Adrenal gland (tissue), 12 donors: ENCODE measurements around the gene GLIPR1L1. TPM values are rescaled to one million over a fixed set of nuclear protein-coding genes. Genes with fewer than 3 reads are reported as not detected.

Experiments
- DNase-seq, 7 donors: peaks; one replicate each; pipeline ENCODE4 v3.0.0-alpha.2; 2019 to 2020
- H3K27ac ChIP-seq, 5 donors: fragments of 200-600 bp; sonication (generic) in 4 of 5; 1 replicate in 3 of 5; 2 replicates in 2 of 5; pipeline versions ENCODE4 v1.5.1 to v1.8.0; 2016 to 2020; ENCODE audit warnings: mild to moderate bottlenecking in 1 of 5
- H3K27me3 ChIP-seq: fragments of 200-600 bp; 2 replicates; pipeline ENCODE4 v1.8.0; 2021
- H3K36me3 ChIP-seq, 2 donors: fragments of 200-600 bp; replicated peaks in 1 of 2; 1 replicate in 1 of 2; 2 replicates in 1 of 2; pipeline versions ENCODE4 v1.5.1 to v1.8.0; 2018 to 2022
- H3K4me1 ChIP-seq, 2 donors: fragments of 200-600 bp; replicated peaks in 1 of 2; 1 replicate in 1 of 2; 2 replicates in 1 of 2; pipeline versions ENCODE4 v1.5.1 to v1.8.0; 2018 to 2021
- H3K4me3 ChIP-seq, 4 donors: fragments of 200-600 bp; sonication (generic) in 3 of 4; one replicate each; pipeline ENCODE4 v1.5.1; 2016 to 2018
- H3K9me3 ChIP-seq, 3 donors: fragments of 200-600 bp; sonication (generic) in 1 of 3; replicated peaks in 1 of 3; 1 replicate in 2 of 3; 2 replicates in 1 of 3; pipeline versions ENCODE4 v1.5.1 to v1.8.0; 2016 to 2021
- POLR2A ChIP-seq, 2 donors: fragments of 450-650 bp; IDR thresholded peaks; one replicate each; pipeline ENCODE4 v1.6.1; 2017; ENCODE audit warnings: antibody characterized with exemption in 2 of 2, mild to moderate bottlenecking in 2 of 2, moderate library complexity in 1 of 2
- WGBS, 4 donors: extraction: QIAGEN DNeasy Blood & Tissue Kit in 2 of 4; methylation state at CpG; one replicate each; pipeline versions ENCODE4 v1.1.5 to v1.1.7; 2013 to 2017; 5-methylcytosine and 5-hydroxymethylcytosine counted together
- intact Hi-C, 2 donors: fragments of 100-400 bp; cut with DNase I; formaldehyde crosslinking; loops; one replicate each; pipeline versions ENCODE4 v1.14.1 to v1.15.0; 2022 to 2023
- polyA plus RNA-seq, 3 donors: library from polyadenylated mRNA; stranded (reverse); fragments of 200-250 nt in 2 of 3; fragments of 350-450 nt in 1 of 3; fragmentation: Illumina TruSeq in 1 of 3; extraction: RNeasy Lipid Tissue Mini Kit (QIAGEN cat#74804) in 1 of 3; gene quantifications; one replicate each; pipeline ENCODE4 v1.2.3, GENCODE V29; 2013 to 2014
- total RNA-seq, 9 donors: library from RNA; depleted of rRNA in 4 of 9; stranded (reverse); fragments of >200 nt in 4 of 9; fragments of 120-200 nt in 1 of 9; fragmentation: NEBNext Ultra II Directional in 1 of 9; extraction: Animal tissue kit (Norgen Biotek cat#: 25700) in 1 of 9; gene quantifications; one replicate each; pipeline versions ENCODE4 v1.1.0 to v1.2.4, GENCODE V29; 2013 to 2023
- TF ChIP-seq, protein P1 (sequence below), 6 experiments: fragments of 450-650 bp in 4 of 6; fragments of 200-600 bp in 2 of 6; sonication (generic) in 1 of 6; IDR thresholded peaks; 1 replicate in 5 of 6; 2 replicates in 1 of 6; pipeline versions ENCODE4 v1.5.1 to v1.8.0; 2016 to 2021; ENCODE audit warnings: antibody characterized with exemption in 6 of 6, mild to moderate bottlenecking in 2 of 6, moderate library complexity in 1 of 6
- donor health status: healthy with polysubstance abuse.
- donor health status: Bipolar disorder and iron deficiency.
- donor health status: DM: yes; HTN: yes; CAD: no.
- donor health status: DM: no; HTN: no; CAD: no.
- donor health status: DM: no; HTN: no; CAD: no.
- donor health status: DM: yes; HTN: yes; CAD: no.

The GLIPR1L1 gene
- total and polyA plus RNA-seq, 12 donors: not detected

DNA sequence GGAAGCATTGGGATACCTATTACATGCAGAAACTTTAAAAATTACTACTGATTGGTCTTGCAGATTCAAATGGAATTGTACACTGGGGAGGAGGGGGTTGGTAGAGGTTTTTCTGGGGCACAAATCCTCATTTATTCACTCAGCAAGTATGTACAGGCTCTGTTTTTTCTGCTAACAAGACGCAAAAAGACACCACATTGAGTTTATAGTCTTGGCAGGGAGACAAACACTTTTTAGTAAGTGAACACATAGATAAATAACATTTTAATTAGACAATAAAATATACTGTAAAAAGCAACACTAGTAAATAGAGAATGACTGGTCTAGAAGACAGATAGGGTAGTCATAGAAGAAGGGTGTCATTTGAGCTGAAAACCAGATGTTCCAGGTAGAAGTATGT is 80.2 kb downstream of the GLIPR1L1 start:
- WGBS, 4 donors: 64 to 89% (median 85%) methylated on average over 1 of the region's 1 CpG
- intact Hi-C loops: no loop called here
- Histone ChIP-seq H3K27ac (no peak overlapping the region), H3K4me3 (no peak overlapping the region), H3K4me1 (no peaks in the 10 kb centered on the region), H3K27me3 (no peaks in the 10 kb centered on the region), H3K9me3 (no peaks in the 10 kb centered on the region), H3K36me3 (no peaks in the 10 kb centered on the region)
- TF ChIP-seq, protein P1, sequence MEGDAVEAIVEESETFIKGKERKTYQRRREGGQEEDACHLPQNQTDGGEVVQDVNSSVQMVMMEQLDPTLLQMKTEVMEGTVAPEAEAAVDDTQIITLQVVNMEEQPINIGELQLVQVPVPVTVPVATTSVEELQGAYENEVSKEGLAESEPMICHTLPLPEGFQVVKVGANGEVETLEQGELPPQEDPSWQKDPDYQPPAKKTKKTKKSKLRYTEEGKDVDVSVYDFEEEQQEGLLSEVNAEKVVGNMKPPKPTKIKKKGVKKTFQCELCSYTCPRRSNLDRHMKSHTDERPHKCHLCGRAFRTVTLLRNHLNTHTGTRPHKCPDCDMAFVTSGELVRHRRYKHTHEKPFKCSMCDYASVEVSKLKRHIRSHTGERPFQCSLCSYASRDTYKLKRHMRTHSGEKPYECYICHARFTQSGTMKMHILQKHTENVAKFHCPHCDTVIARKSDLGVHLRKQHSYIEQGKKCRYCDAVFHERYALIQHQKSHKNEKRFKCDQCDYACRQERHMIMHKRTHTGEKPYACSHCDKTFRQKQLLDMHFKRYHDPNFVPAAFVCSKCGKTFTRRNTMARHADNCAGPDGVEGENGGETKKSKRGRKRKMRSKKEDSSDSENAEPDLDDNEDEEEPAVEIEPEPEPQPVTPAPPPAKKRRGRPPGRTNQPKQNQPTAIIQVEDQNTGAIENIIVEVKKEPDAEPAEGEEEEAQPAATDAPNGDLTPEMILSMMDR (IDR thresholded peaks at IDR 0.05): no peak
- TF ChIP-seq POLR2A (IDR thresholded peaks at IDR 0.05): no peak
- no peak for DNase-seq

DNA sequence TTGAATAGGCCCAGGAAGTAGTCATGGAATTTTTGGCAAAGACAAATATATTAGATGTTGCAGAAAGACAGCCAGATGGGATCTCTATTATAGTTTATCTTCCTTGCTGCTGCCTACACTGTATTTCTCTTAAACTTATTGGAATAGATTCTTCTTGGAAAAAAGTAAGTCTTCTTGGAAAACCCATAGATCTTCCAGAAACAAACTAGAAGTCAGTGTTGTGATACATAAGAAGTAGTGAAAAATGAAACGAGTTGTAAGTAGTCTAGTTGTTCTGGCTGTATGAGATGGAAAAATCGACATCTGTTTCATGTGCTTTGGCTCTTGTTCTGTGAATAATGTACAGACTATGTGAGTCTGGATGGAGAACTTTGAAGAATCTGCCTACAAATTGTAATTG is 85.4 kb downstream of the GLIPR1L1 start:
- no peak overlapping the region for H3K27ac ChIP-seq
- H3K36me3 ChIP-seq: no peaks in the 10 kb centered on the region
- H3K4me1 ChIP-seq: no peaks in the 10 kb centered on the region
- no peaks in the 10 kb centered on the region for H3K9me3 ChIP-seq
- TF ChIP-seq POLR2A (IDR thresholded peaks at IDR 0.05): no peak
- TF ChIP-seq, protein P1 (IDR thresholded peaks at IDR 0.05): no peak
- no peak for DNase-seq
- H3K27me3 ChIP-seq: no peaks in the 10 kb centered on the region
- 71 to 84% (median 75%) methylated on average over 2 of the region's 2 CpGs for WGBS, 4 donors
- intact Hi-C loops: no loop called here
- no peak overlapping the region for H3K4me3 ChIP-seq

Other genes starting within 250 kb of the GLIPR1L1 start
- gene KCNC2, start 124.8 kb upstream of the GLIPR1L1 start, total RNA-seq: not detected
- gene KCNC2, start 124.8 kb upstream of the GLIPR1L1 start, polyA plus RNA-seq: not detected
- gene CAPS2, start 4.3 kb upstream of the GLIPR1L1 start, total RNA-seq: 10 to 100 TPM in 8 of 9 donors, 1 to 10 TPM in 1; 2.4 to 36.0 (median 17.8) TPM
- 10 to 100 TPM in 1 of 3 donors, 1 to 10 TPM in 2; 5.9 to 10.8 (median 8.1) TPM for gene CAPS2, start 4.3 kb upstream of the GLIPR1L1 start, polyA plus RNA-seq
- gene GLIPR1L2, start 56.4 kb downstream of the GLIPR1L1 start, total RNA-seq: 1 to 10 TPM in 7 of 9 donors, under 1 TPM in 2; 0.63 to 6.2 (median 1.6) TPM
- 1 to 10 TPM in 2 of 3 donors, under 1 TPM in 1; 0.51 to 1.6 (median 1.0) TPM for gene GLIPR1L2, start 56.4 kb downstream of the GLIPR1L1 start, polyA plus RNA-seq
- gene GLIPR1, start 146.1 kb downstream of the GLIPR1L1 start, total RNA-seq: 10 to 100 TPM in 8 of 9 donors, 1 to 10 TPM in 1; 5.6 to 48.5 (median 26.9) TPM
- gene GLIPR1, start 146.1 kb downstream of the GLIPR1L1 start, polyA plus RNA-seq: 10 to 100 TPM in 1 of 3 donors, 1 to 10 TPM in 2; 6.7 to 18.3 (median 8.4) TPM
- 10 to 100 TPM; 18.0 to 87.5 (median 48.4) TPM for gene KRR1, start 176.9 kb downstream of the GLIPR1L1 start, total RNA-seq
- 10 to 100 TPM; 23.7 to 67.8 (median 31.6) TPM for gene KRR1, start 176.9 kb downstream of the GLIPR1L1 start, polyA plus RNA-seq